HG03460 (cell line): ENCODE results near the gene E2F8.

Experiments used
- ATAC-seq: cut with Tn5 transposase; IDR thresholded peaks from one replicate; pipeline ENCODE4 v1.9.1; 2021; ENCODE audit not compliant: unreplicated experiment

Gene E2F8

GRCh38 chr11:19220903-19221724 is 19.6 kb downstream of the E2F8 start:
- no peak for ATAC-seq

- ATAC-seq = no peak
Measured at GRCh38 chr11:19218786-19219460, 21.8 kb downstream of the E2F8 start.

GRCh38 chr11:19218216-19218615 is 22.5 kb downstream of the E2F8 start:
- ATAC-seq = no peak

- ATAC-seq = no peak
Measured at GRCh38 chr11:19216709-19217374, 23.9 kb downstream of the E2F8 start.

- ATAC-seq = no peak
Measured at GRCh38 chr11:19216021-19216420, 24.7 kb downstream of the E2F8 start.

- no peak for ATAC-seq
Measured at GRCh38 chr11:19209617-19210370, 31.0 kb downstream of the E2F8 start.

- ATAC-seq = no peak
Measured at GRCh38 chr11:19208959-19209546, 31.7 kb downstream of the E2F8 start.

- no peak for ATAC-seq
Measured at GRCh38 chr11:19208181-19208580, 32.6 kb downstream of the E2F8 start.

GRCh38 chr11:19204836-19205235 is 35.9 kb downstream of the E2F8 start:
- no peak for ATAC-seq

GRCh38 chr11:19201737-19202605 is 38.8 kb downstream of the E2F8 start, which contains the start of gene CSRP3:
CSRP3 (minus strand) TSS chr11:19201983; CDS start chr11:19192448, 9,535 bp downstream.
- ATAC-seq = no peak

GRCh38 chr11:19200410-19201201 is 40.1 kb downstream of the E2F8 start:
- no peak for ATAC-seq

GRCh38 chr11:19199771-19200170 is 41.0 kb downstream of the E2F8 start:
- ATAC-seq = no peak

GRCh38 chr11:19199048-19199447 is 41.7 kb downstream of the E2F8 start:
- ATAC-seq = no peak

GRCh38 chr11:19196432-19196831 is 44.3 kb downstream of the E2F8 start:
- no peak for ATAC-seq

GRCh38 chr11:19194620-19195308 is 46.0 kb downstream of the E2F8 start:
- ATAC-seq = no peak

GRCh38 chr11:19193916-19194315 is 46.8 kb downstream of the E2F8 start:
- no peak for ATAC-seq

GRCh38 chr11:19191530-19192169 is 49.1 kb downstream of the E2F8 start:
- no peak for ATAC-seq

- no peak for ATAC-seq
Measured at GRCh38 chr11:19187833-19188258, 52.9 kb downstream of the E2F8 start.
